AG08395 (cell line): ENCODE results near the gene TINAGL1.
A peak's percentile ranks its signal among the peaks of the same experiment; 100 is the strongest.

Experiments
- DNase-seq: peaks from one replicate; pipeline ENCODE4 v3.0.0; 2012; ENCODE audit warnings: mixed read lengths, low spot score

TINAGL1 gene

DNA sequence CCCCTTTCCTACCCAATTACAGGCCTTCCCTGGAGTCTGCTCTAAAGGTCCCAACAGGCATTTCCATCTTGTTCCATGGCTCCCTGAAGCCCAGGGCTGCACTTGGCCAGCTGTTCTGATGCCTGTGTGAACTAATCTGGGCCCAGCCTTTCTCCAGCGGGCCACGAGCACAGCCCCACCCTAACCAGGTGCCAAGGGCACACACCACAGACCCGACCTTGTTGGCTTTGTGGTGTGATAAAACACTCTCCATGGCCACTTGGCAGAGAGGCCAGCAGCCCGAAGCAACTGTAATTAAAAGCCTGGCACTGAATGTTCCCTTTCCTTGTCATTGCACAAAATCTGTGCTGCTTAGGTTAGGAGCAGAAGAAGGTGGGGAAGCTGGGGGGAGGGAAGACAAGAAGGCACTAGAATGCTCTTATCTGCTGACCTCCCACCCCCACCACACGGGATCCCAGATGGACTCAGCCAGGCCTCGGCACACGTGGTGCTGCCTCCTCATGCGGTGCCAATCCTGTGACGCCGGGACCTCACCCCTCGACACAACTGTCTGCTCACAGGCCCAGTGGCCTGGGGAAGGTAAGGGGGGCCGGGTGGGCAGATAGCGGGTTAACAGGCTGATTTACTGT, 51.1 kb downstream of the TINAGL1 start:
- no peak for DNase-seq

DNA sequence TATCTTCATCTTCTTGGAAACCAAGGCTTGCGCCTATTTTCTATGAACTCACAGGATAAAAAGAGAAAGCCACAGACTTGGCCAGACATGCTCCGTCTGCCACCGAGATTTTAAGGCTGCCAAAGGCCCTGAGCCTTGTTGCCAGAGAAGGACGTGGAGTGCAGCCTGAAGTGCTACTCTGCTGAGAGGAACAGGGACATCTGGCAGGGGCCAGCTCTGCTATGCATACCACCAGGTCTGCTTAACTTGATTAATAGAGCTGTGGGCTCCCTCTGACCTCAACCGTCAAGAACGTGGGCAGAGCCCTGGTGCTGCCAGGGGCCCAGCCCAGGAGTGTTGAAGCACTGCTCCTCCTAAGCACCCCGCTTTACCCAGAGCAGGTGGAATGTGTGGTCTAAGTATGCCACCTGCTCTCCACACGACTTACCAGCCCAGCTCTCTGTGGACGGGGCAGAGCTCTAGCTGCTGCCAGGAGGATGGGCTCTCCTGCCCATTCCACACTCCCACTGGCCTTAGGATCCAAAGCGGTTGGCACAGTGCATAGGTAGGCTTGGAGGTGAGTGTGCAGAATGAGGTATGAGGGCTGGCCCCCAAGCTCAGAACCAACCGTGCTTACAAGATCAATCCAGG, 51.7 kb downstream of the TINAGL1 start:
- peak; percentile 38 for DNase-seq

- DNase-seq: no peak
Measured at GRCh38 chr1:31628931-31629556, 52.7 kb downstream of the TINAGL1 start.

GRCh38 chr1:31632649-31633048, 56.3 kb downstream of the TINAGL1 start:
- DNase-seq: no peak

GRCh38 chr1:31633117-31633516, 56.8 kb downstream of the TINAGL1 start:
- no peak for DNase-seq
